HepG2 (cell line): ENCODE results near the gene TCP11L1. TPM values are rescaled to one million over a fixed set of nuclear protein-coding genes. Genes with fewer than 3 reads are reported as not detected.

Experiments
- ATF6 ChIP-seq: sonication (generic); formaldehyde crosslinking; conservative IDR thresholded peaks from 2 replicates; pipeline ENCODE4 v1.4.0; 2020; ENCODE audit warnings: missing genetic modification reagents
- BRD4 ChIP-seq: sonication (generic); formaldehyde crosslinking; IDR thresholded peaks from 2 replicates; pipeline ENCODE4 v1.4.0; 2020; ENCODE audit warnings: missing genetic modification reagents
- FOXK2 ChIP-seq: fragments of 450-650 bp; IDR thresholded peaks from 2 replicates; pipeline ENCODE4 v1.6.1; 2016
- FOXP4 ChIP-seq: sonication (generic); formaldehyde crosslinking; IDR thresholded peaks from 2 replicates; pipeline ENCODE4 v1.4.0; 2020; ENCODE audit warnings: missing genetic modification reagents
- HOXA9 ChIP-seq: sonication (generic); formaldehyde crosslinking; IDR thresholded peaks from 2 replicates; pipeline ENCODE4 v1.8.1; 2022; ENCODE audit warnings: missing genetic modification reagents, mild to moderate bottlenecking, moderate library complexity, borderline replicate concordance
- IRF9 ChIP-seq: sonication (generic); formaldehyde crosslinking; IDR thresholded peaks from 2 replicates; pipeline ENCODE4 v1.8.0; 2022; ENCODE audit warnings: missing genetic modification reagents, mild to moderate bottlenecking, borderline replicate concordance
- NFAT5 ChIP-seq: sonication (generic); formaldehyde crosslinking; IDR thresholded peaks from 2 replicates; pipeline ENCODE4 v1.4.0; 2020; ENCODE audit warnings: missing genetic modification reagents
- POLR2A ChIP-seq, 2 experiments: IDR thresholded peaks; 2 replicates each; pipeline ENCODE4 v1.6.1; 2011; ENCODE audit warnings: low read depth in 2 of 2, low read length in 2 of 2, mild to moderate bottlenecking in 1 of 2, moderate library complexity in 1 of 2; ENCODE audit not compliant: insufficient read depth in 1 of 2
- SP5 ChIP-seq: IDR thresholded peaks from 2 replicates; pipeline ENCODE4 v1.6.1; 2016; ENCODE audit warnings: low read depth, borderline replicate concordance
- TFAP4 ChIP-seq: sonication (generic); IDR thresholded peaks from 2 replicates; pipeline ENCODE4 v1.6.1; 2016; ENCODE audit warnings: low read depth, borderline replicate concordance
- ZNF432 ChIP-seq: sonication (generic); formaldehyde crosslinking; IDR thresholded peaks from 2 replicates; pipeline ENCODE4 v1.5.0; 2020; ENCODE audit warnings: missing genetic modification reagents, mild to moderate bottlenecking, borderline replicate concordance
- ZNF501 ChIP-seq: sonication (generic); formaldehyde crosslinking; IDR thresholded peaks from 2 replicates; pipeline ENCODE4 v1.5.1; 2020; ENCODE audit warnings: mild to moderate bottlenecking, moderate library complexity, missing genetic modification reagents
- ZNF709 ChIP-seq: sonication (generic); formaldehyde crosslinking; IDR thresholded peaks from 2 replicates; pipeline ENCODE4 v1.5.0; 2020; ENCODE audit warnings: mild to moderate bottlenecking, missing genetic modification reagents
- ZNF768 ChIP-seq: sonication (generic); formaldehyde crosslinking; IDR thresholded peaks from 2 replicates; pipeline ENCODE4 v1.4.0; 2020; ENCODE audit warnings: missing genetic modification reagents
- polyA plus RNA-seq, 8 experiments: library from polyadenylated mRNA; depleted of rRNA in 3 of 8; stranded (reverse) in 7 of 8; unstranded in 1 of 8; fragments of >200 nt; fragmentation: Illumina TruSeq in 4 of 8; extraction: Trizol in 4 of 8; gene quantifications; 2 replicates each; pipeline versions ENCODE4 v1.2.1 to v1.2.3, GENCODE V29; 2011 to 2016; ENCODE audit warnings: low read depth in 4 of 8, missing spikeins in 1 of 8, mixed read lengths in 1 of 8; ENCODE audit not compliant: insufficient read depth in 1 of 8
- total RNA-seq, 5 experiments: library from RNA; depleted of rRNA; stranded (reverse); fragments of >200 nt; fragmentation: Illumina TruSeq; extraction: Trizol; gene quantifications; 2 replicates each; pipeline ENCODE4 v1.2.3, GENCODE V29; 2016; ENCODE audit warnings: low read depth in 1 of 5

The TCP11L1 gene
- total and polyA plus RNA-seq, 2 of the 13 experiments (the other 11 are each of a cell fraction or from before 2014, with no cell fraction given): 7.9 to 10.1 TPM

- TF ChIP-seq ZNF768: peak; percentile 77
- TF ChIP-seq HOXA9: no peak; the same call in 1 of the 2 replicates
- no peak for TF ChIP-seq FOXK2
- no peak for TF ChIP-seq TFAP4
- no peak for TF ChIP-seq ZNF432 (CRISPR knock-in tag)
- TF ChIP-seq FOXP4 (CRISPR knock-in tag): peak; percentile 33; the same call in 1 of the 2 replicates
- TF ChIP-seq ZNF501 (CRISPR knock-in tag): peak; percentile 94
- 0 out of 2 replicates have a peak, but pooled peaks have one; percentile 26 for TF ChIP-seq IRF9 (CRISPR knock-in tag)
- TF ChIP-seq NFAT5: peak; percentile 75; the same call in 1 of the 2 replicates
- TF ChIP-seq BRD4: peak; percentile 23; the same call in 1 of the 2 replicates
- TF ChIP-seq ATF6 (CRISPR knock-in tag): no peak
- TF ChIP-seq ZNF709: no peak
- TF ChIP-seq POLR2A (IDR thresholded peaks at IDR 0.05; ENCODE audit: insufficient read depth in 1 of 2, low read depth in 2 of 2, low read length in 2 of 2): peak; percentile 81 to 92
- TF ChIP-seq SP5 (CRISPR knock-in tag): no peak
Observed at GRCh38 chr11:33015621-33016551, 23.5 kb upstream of the TCP11L1 start, which contains the start of gene DEPDC7 (continued).
